Choroid plexus epithelial cell (primary cell): ENCODE data around the gene KCNJ16.

Source experiments
- DNase-seq: peaks from one replicate; pipeline ENCODE4 v3.0.0-alpha.2; 2010; ENCODE audit warnings: low read depth
- H3K4me3 ChIP-seq: 2 replicates; pipeline ENCODE4 v1.5.1; 2011; ENCODE audit warnings: low read depth, mild to moderate bottlenecking, control low read depth, low read length, moderate library complexity
- TF ChIP-seq, protein P1 (sequence below): conservative IDR thresholded peaks from 2 replicates; pipeline ENCODE4 v1.5.1; 2011; ENCODE audit warnings: low read depth, mild to moderate bottlenecking, control low read depth, inconsistent platforms, low read length, moderate library complexity

KCNJ16 gene

DNA sequence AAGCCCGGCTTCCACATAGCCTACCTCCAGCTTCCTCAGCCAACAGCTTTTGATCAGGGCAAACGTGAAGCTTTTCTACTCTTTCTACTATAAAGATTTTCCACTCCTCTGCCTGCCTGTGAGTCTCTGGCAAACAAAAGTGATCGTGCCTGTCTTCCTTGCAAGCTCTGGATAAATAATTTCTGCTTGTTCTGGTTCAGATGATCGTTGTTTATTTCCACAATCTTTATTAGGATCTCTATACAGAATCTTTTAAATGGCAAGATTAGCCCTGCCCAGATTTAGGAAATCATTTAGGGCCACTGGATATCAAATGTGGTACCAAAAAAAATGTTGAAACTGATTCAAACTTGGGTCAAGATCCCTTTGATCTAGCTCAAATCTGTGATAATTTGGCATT, 20.4 kb downstream of the KCNJ16 start:
- no peak overlapping the region for H3K4me3 ChIP-seq
- TF ChIP-seq, protein P1, sequence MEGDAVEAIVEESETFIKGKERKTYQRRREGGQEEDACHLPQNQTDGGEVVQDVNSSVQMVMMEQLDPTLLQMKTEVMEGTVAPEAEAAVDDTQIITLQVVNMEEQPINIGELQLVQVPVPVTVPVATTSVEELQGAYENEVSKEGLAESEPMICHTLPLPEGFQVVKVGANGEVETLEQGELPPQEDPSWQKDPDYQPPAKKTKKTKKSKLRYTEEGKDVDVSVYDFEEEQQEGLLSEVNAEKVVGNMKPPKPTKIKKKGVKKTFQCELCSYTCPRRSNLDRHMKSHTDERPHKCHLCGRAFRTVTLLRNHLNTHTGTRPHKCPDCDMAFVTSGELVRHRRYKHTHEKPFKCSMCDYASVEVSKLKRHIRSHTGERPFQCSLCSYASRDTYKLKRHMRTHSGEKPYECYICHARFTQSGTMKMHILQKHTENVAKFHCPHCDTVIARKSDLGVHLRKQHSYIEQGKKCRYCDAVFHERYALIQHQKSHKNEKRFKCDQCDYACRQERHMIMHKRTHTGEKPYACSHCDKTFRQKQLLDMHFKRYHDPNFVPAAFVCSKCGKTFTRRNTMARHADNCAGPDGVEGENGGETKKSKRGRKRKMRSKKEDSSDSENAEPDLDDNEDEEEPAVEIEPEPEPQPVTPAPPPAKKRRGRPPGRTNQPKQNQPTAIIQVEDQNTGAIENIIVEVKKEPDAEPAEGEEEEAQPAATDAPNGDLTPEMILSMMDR: no peak
- DNase-seq: no peak

DNA sequence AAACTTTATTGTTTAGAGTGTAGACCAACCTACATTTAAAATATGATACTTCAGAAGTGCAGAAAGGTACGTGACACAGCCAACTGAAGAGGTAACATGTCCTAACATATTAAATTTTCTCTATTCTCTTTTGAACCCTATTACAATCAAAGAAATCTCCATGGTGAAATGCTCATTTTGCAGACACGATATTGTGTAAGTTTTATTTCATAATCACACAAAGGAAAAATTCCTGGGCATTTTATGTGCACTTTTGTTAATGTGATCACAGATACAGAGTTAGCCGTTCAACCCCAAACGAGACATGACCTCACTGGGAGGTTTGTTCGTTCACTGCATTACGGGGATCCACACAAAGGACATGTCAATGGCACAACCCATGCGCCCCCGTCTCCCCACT, 21.8 kb downstream of the KCNJ16 start:
- no peak for DNase-seq
- TF ChIP-seq, protein P1: no peak
- no peak overlapping the region for H3K4me3 ChIP-seq

DNA sequence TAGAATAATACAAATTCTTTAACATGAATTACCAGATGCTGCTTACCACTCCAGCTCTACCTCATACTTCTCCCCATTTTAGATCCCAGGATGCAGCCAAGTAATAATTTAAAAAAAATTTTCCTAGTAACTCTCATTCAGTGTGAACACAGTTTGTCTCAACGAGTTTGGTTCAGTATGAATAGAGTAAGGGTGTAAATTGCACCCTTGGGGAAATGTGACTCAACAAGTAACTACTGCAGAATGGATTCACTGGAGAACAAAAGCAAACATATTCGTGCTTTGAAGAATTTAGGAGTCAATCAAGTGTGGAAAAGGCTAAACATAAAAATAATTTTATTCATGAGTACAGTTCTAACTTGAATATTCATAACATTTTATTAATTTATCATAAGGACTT, 23.0 kb downstream of the KCNJ16 start:
- no peak for DNase-seq
- TF ChIP-seq, protein P1: no peak
- H3K4me3 ChIP-seq: no peak overlapping the region

DNA sequence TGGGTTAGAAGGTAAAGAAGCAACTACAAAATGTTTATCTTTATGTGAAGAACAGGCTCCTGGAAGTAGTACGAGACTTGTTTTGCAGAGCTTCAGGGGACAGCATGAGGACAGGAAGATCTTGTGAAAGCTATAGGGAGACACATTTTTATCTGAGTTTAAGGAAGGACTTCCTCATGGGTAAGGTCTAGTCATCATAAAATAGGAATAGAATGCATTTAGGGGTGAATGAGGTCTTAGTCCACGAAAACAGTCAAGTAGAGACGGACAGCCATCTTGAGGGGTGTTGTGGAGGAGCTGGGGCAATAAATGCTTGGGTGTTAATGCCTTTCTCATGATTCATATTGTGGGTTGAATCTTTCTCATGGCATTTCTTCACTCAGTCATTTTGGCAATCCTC, 24.3 kb downstream of the KCNJ16 start:
- TF ChIP-seq, protein P1: no peak
- DNase-seq: no peak
- H3K4me3 ChIP-seq: no peak overlapping the region

DNA sequence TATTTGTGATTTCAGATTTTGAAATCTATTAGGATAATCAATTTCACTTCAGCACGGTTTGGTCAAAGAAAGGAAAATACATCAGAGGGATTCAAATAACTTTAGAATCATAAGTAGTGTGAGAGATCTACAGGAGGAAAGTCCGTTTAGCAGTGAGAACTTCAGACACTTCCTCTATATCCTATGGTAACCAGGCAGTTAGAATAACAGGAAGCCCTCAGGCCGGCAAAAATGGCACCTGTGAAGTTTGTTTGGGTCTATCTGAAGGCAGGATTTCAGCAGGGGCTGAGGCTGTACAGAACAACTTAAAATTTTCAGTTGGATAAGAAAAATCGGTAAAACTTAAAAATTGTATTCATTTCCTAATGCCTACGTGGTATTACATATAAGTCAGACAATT, 24.9 kb downstream of the KCNJ16 start:
- TF ChIP-seq, protein P1: no peak
- DNase-seq: no peak
- H3K4me3 ChIP-seq: no peak overlapping the region

DNA sequence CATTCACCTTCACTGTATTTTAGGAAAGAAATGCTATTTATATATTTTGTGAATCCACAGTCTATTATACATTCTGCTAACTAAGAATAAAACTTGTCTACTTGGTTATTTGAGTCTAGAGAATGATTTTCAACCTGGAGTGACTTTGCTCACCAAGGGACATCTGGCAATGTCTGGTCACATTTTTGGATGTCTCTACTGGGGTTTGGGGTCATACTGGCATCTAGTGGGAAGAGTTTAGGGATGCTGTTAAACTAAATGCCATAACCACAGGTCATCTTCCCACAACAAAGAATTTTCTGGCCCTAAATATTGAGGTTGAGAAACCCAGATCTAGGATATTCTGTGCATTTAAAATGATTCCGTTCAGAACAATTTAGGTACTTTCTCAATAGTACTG, 26.0 kb downstream of the KCNJ16 start:
- DNase-seq: peak; percentile 20
- TF ChIP-seq, protein P1: peak; percentile 19
- no peak overlapping the region for H3K4me3 ChIP-seq

DNA sequence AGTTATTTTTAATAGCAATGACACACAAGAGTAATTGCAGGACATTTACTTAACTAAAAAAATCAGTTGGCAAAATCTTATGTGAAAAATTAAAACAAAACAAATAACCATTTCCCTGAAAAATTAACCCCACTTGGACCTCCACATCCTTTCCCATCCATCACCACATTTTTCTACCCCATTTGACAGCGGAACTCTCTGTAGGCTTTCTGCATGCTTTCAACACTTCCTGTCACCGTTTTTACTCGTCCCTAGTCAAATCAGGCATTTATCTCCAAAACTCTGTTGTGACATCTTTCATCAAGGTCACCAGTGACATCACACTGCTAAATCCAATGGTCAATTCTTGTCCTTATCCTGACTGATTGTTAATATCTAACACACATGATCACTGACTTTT, 27.5 kb downstream of the KCNJ16 start:
- TF ChIP-seq, protein P1: no peak
- no peak overlapping the region for H3K4me3 ChIP-seq
- no peak for DNase-seq
